GM12801 (cell line): ENCODE data around the gene C1GALT1.

ENCODE experiments used
- TF ChIP-seq, protein P1 (sequence below): IDR thresholded peaks from one replicate; pipeline ENCODE4 v1.5.1; 2011; ENCODE audit warnings: control low read depth; ENCODE audit not compliant: insufficient read length; ENCODE audit errors: extremely low read depth

Gene C1GALT1

DNA sequence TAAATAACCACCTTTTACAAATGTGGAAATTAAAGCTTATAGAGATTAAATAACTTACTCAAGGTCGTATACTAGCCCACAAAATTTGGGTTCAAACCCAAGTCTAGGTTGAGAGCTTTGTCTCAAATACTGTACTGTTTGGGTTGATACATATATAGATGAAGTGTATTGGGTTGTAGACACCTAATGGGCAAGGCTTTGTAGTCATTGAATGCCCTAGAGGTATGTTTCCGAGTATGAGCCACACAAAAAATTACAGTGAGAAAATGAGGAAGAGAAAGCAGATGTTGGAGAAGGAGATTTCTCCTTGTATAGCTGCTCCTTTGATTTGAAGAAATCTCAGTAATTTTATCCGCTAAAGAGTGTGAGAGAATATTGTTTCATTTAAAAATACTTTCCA is 60.6 kb downstream of the C1GALT1 start:
- TF ChIP-seq, protein P1, sequence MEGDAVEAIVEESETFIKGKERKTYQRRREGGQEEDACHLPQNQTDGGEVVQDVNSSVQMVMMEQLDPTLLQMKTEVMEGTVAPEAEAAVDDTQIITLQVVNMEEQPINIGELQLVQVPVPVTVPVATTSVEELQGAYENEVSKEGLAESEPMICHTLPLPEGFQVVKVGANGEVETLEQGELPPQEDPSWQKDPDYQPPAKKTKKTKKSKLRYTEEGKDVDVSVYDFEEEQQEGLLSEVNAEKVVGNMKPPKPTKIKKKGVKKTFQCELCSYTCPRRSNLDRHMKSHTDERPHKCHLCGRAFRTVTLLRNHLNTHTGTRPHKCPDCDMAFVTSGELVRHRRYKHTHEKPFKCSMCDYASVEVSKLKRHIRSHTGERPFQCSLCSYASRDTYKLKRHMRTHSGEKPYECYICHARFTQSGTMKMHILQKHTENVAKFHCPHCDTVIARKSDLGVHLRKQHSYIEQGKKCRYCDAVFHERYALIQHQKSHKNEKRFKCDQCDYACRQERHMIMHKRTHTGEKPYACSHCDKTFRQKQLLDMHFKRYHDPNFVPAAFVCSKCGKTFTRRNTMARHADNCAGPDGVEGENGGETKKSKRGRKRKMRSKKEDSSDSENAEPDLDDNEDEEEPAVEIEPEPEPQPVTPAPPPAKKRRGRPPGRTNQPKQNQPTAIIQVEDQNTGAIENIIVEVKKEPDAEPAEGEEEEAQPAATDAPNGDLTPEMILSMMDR, result no peak

DNA sequence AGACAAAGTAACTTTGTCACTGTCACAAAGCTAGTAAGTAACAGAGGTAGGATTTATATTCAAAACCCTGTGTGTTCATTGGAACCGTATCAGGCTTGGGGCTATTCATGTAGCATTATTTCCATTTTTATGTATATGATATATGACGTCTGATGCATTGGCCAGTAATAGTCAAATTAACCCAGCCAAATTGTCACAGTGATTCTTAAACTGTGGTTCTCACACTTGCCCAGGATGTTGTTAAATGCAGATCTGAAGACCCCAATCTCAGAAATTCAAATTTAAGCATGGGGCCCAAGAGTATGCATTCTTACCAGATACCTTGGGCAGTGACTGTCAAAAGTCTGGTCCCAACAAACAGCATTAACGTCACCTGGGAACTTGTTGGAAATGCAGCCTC is 63.9 kb downstream of the C1GALT1 start:
- TF ChIP-seq, protein P1, result no peak

DNA sequence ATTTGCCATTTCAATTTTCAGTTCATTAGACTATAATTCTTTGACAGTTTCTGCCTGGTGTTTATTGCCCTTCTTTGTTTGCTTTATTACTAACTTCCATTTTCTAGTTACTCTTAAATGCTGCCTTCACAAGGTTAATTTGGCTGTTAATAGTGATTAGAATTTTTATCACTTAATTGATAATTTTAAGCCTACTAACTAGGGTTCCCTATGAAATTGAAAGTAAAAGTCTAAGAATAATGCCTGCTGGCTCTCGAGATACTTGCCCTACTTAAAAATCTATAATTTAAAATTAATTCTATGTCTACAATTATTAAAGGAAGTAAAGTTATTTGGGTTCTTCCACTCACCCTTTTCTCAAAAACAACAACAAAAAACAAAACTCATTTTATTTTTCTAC is 65.3 kb downstream of the C1GALT1 start:
- TF ChIP-seq, protein P1, result no peak

DNA sequence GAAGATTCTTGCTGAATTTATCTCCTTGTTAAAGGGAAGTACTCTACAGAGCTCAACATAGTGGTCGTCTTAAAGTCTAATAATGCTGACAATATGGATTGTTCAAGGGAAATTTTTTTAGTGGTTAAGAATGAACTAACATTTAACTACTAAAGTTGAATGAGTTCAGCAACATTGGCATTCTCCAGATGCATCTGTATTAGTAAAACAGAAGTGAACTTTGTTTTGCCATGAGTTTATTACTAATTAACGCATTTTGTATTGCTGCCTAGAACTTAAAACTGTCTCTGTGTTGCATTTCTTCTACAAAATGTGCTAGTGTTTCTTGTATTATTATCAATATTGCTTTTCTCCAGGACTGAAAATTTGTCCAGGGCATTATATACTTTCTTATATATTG is 67.5 kb downstream of the C1GALT1 start:
- TF ChIP-seq, protein P1, result no peak

DNA sequence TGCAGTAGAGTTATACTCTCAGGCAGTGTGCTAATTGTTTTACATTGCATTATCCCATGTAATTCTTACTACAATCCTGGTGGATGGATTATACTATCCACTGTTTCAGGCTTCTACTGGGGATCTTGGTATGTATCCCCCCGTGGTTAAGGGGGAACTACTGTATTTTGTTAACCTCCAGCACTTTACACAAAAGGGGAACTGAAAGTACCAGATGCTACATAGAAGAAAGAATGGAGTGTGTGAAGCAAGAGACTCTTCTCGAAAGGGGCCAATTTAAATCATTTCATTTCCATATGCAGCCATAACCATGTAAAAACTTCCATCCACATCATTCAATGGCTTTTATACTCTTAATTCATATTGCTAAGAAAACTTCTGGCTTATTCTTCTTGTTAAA is 69.4 kb downstream of the C1GALT1 start:
- TF ChIP-seq, protein P1, result no peak

DNA sequence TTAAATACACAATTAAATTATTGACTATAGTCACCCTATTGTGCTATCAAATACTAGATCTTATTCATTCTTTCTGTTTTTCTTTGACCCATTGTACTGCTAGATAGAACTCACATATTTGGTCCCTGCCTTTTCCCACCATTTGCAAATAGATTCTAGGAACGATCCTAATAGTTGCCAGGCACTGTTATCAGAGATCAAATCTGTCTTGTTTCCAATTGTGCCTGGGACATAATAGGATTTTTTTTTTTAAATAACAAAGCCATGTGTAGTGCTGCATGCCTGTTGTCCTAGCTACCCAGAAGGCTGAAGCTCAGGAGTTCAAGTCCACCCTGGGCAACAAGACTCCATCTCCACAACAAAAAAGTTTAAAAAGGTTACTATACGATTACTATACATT is 72.0 kb downstream of the C1GALT1 start:
- TF ChIP-seq, protein P1, result no peak

DNA sequence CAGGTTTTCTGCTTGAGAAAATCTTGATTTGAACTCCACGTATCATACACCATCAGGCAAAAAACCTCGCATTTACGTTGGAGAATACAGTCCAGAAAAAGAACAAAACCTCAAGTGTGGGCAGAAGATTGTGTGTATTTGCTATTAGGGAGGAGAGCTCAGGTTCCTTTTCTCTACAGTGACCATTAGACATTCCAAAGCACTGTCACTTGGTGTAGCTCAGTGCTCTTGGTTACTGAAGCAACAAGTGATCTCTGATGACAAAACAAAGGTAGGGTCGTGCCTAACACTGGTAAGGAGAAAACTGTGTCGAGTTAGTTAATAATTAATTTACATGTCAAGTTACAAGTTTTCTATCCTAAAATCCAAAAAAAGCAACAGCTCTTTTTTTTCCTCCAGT is 72.6 kb downstream of the C1GALT1 start:
- TF ChIP-seq, protein P1, result no peak
